ENCODE measurements around the gene FNIP2.
"Not testable (repeated sequence)": the region's sequence is repeated elsewhere in the genome, so short reads cannot be mapped to it uniquely, and the experiment has no call there.

FNIP2 gene

DNA sequence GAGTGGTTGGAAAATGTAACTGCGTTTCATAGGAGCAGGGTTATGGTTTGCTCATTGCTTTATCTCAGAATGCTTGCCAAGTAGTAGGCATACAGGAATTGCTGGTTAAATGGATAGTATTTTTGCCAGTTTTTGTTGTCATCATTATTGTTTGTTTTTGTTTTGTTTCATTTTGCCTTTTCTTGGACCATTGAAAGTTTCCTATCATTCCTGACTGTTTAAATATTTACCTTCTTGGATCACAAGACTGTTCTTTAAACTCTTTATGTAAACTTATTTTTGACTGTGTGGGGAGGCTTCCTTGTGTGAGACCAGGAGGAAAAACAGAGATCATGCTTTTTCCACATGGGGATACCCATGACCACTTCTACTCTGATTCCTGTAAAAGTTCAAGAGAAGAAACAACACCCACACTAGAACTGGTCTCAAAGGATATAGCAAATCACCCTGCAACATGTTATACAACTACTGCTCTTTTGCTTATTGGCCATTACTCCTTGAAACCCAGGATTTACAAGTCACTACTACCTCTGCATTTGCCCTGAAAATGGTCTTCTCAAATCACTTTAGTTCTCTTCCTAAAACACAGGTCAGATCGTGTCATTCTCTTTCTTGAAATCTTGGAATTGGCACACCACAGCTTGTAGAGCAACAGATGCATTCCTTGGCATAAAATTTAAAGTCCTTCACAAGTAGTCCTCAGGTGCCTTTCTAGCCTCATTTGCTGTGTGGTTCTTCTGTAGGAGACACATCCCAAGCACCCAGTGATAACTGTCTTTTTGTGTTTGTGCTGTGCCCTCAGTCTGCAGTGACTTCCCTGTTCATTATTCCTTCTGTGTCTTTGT lies 51.3 kb downstream of the FNIP2 start:
- Histone ChIP-seq H3K4me2 (no peak overlapping the region), H3K27ac (no peak overlapping the region), H3K36me3 (no peaks in the 10 kb centered on the region), H3K9ac (no peak overlapping the region), H4K20me1 (no peaks in the 10 kb centered on the region), H3K9me3 (peaks cover 4% of the 10 kb centered on the region; the same call in 1 of the 2 replicates), H3K4me1 (peaks cover 25% of the 10 kb centered on the region), H3K4me3 (no peak overlapping the region), H3K27me3 (no peaks in the 10 kb centered on the region)
- TF ChIP-seq Cebpa-rat (IDR thresholded peaks at IDR 0.05) = no peak

DNA sequence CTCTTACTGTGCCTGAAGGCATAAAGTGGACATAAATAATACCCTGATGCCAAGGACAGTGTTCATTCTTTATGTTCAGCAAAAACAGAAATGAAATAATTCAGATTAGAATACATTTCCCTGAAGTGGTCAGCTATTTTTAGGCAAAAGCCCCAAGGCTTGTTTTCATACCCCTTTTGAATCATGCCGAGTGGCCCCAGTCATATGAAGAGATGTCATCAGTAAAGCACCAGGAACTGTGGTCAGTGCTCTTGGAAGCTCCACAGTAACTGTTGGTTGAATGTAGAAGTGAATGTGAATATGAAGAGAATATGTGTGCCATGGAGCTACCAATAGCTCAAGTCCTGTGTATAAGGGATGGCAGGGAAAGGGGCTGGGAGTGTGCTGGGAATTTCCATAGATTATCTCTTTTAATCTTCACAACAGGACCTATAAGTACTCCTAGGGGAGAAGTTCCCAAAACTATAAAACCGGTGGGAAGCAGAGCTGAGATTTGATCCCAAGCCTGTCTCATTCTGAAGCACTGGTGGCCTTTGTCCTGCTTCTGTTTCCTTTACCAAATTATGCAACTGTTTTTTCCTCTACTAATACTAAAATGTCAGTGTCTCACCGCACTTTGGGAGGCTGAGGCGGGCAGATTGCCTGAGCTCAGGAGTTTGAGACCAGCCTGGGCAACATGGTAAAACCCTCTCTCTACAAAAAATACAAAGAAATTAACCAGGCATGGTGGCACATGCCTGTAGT lies 52.6 kb downstream of the FNIP2 start:
- H3K27ac ChIP-seq = no peak overlapping the region

DNA sequence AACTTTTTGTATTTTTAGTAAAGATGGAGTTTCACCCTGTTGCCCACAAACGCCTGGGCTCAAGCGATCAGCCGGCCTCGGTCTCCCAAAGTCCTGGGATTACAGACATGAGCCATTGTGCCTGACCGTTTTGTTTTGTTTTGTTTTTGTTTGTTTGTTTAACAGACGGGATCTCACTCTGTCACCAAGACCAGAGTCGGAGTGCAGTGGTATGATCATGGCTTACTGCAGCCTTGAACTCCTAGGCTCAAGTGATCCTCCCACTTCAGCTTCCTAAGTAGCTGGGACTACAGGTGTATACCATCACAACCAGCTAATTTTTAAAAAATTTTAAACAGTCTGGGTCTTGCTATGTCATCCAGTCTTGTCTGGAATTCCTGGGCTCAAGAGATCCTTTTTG lies 53.5 kb downstream of the FNIP2 start:
- H3K9ac ChIP-seq = no peak overlapping the region
- H3K4me3 ChIP-seq = no peak overlapping the region
- no peaks in the 10 kb centered on the region for H4K20me1 ChIP-seq
- H3K27ac ChIP-seq = no peak overlapping the region
- H3K4me1 ChIP-seq = peaks cover 29% of the 10 kb centered on the region; the same call in 1 of the 2 replicates
- no peak overlapping the region for H3K4me2 ChIP-seq
- peaks cover 6% of the 10 kb centered on the region for H3K36me3 ChIP-seq
- TF ChIP-seq Cebpa-rat (IDR thresholded peaks at IDR 0.05) = no peak
- H3K9me3 ChIP-seq = no peaks in the 10 kb centered on the region
- no peaks in the 10 kb centered on the region for H3K27me3 ChIP-seq

More for the DNA sequence above, 52.6 kb downstream of the FNIP2 start:
- TF ChIP-seq Cebpa-rat (IDR thresholded peaks at IDR 0.05) = no peak
- Histone ChIP-seq H3K4me1 (peaks cover 28% of the 10 kb centered on the region), H3K4me2 (no peak overlapping the region), H3K9me3 (no peaks in the 10 kb centered on the region), H3K4me3 (no peak overlapping the region), H3K9ac (no peak overlapping the region), H3K36me3 (no peaks in the 10 kb centered on the region), H4K20me1 (no peaks in the 10 kb centered on the region), H3K27me3 (no peaks in the 10 kb centered on the region)

DNA sequence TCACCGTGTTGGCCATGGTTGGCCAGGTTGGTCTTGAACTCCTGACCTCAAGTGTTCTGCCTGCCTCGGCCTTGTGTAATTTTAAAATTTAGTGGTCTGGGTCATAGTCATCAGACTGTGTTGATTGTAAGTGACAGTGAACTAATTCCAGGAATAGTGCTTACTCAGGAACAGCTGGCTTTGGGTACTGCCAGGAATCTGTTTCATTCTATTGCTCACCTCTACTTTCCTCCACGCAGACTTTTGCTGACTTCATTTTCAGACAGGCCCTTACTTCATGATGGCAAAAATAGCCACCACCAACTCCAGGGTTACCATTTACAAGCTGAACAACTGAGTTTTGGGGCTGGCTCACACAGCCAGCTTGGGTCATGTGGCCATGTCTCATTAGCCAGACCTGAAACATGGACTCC lies 54.6 kb downstream of the FNIP2 start:
- H3K27ac ChIP-seq = no peak overlapping the region
- H3K4me3 ChIP-seq = no peak overlapping the region
- no peaks in the 10 kb centered on the region for H3K9me3 ChIP-seq
- H3K4me1 ChIP-seq = peaks cover 19% of the 10 kb centered on the region; the same call in 1 of the 2 replicates
- H4K20me1 ChIP-seq = no peaks in the 10 kb centered on the region
- no peak overlapping the region for H3K4me2 ChIP-seq
- no peak for TF ChIP-seq Cebpa-rat (IDR thresholded peaks at IDR 0.05)
- H3K36me3 ChIP-seq = peaks cover 16% of the 10 kb centered on the region
- H3K27me3 ChIP-seq = no peaks in the 10 kb centered on the region
- H3K9ac ChIP-seq = no peak overlapping the region

DNA sequence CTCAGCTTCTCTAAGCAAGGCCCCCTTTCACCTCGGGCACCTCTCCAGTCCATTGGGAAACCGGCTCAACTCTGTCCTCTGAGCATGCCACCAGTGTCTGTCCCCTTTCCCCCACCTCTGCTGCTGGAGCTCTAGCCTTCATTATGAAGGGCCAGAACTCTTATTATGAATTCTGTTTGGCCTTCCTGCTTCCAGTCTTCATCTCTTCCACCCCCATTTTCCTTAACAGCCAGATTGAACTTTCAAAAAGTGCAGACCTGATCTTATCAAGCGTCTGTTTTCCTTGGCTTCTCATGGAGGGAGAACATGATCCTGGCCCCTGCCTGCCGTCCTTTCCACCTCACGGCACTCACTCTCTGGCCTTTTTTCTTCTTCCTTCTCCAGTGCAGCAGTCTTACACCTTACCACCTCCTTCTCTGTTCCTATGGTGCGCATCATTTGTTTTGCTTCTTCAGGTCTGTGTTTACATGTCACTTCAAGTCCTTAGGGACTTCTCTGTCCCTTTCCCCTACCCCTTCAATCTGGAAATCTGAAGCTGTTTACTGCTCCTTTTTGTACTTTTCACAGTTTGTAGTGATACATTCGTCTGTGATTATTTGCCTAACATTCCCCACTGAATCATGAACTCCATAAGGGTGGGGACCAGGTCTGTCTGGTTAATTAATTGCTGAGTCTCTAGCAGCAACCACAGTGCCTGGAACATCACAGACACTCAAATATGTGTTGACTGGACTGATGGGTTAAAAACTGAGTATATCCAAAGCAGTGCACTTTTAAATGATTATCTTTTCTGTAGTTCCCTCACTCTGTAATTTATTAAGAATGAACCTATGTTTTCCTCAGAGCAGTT lies 55.8 kb downstream of the FNIP2 start:
- Histone ChIP-seq H3K27me3 (no peaks in the 10 kb centered on the region), H3K27ac (no peak overlapping the region), H3K4me2 (no peak overlapping the region), H3K9ac (no peak overlapping the region), H3K4me3 (no peak overlapping the region), H3K9me3 (no peaks in the 10 kb centered on the region), H4K20me1 (no peaks in the 10 kb centered on the region), H3K4me1 (peaks cover 19% of the 10 kb centered on the region; the same call in 1 of the 2 replicates), H3K36me3 (peaks cover 21% of the 10 kb centered on the region)
- TF ChIP-seq Cebpa-rat (IDR thresholded peaks at IDR 0.05) = no peak

DNA sequence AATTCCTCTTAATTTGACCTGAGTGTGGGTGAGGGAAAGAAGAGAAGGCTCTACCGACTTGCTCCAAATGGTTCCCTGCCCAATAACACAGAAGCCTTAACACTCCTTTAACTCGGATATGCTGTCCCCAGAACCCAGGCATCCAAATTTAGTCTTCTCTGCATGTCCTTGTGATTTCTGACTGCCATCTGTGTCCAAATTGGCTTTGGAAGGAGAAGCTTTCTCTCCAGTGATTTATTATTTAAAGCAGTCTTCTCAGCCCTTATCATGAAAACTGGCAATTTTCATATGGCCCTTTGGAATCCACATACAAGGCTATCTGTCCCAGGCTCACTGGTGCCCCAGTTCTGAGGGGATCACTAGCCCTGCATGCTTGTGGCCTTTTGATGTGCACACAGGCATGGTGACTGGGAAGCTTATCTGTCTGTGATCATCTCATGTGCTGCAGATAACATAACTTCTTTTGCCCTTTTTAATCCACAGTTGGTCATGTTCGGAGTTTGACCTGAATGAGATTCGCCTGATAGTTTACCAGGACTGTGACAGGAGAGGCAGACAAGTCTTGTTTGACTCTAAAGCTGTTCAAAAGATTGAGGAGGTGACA lies 56.7 kb downstream of the FNIP2 start:
- TF ChIP-seq Cebpa-rat (IDR thresholded peaks at IDR 0.05) = no peak
- H3K4me1 ChIP-seq = peaks cover 19% of the 10 kb centered on the region; the same call in 1 of the 2 replicates
- no peak overlapping the region for H3K4me3 ChIP-seq
- no peak overlapping the region for H3K4me2 ChIP-seq
- H4K20me1 ChIP-seq = no peaks in the 10 kb centered on the region
- H3K36me3 ChIP-seq = peaks cover 26% of the 10 kb centered on the region
- no peaks in the 10 kb centered on the region for H3K27me3 ChIP-seq
- no peak overlapping the region for H3K9ac ChIP-seq
- no peak overlapping the region for H3K27ac ChIP-seq
- no peaks in the 10 kb centered on the region for H3K9me3 ChIP-seq

DNA sequence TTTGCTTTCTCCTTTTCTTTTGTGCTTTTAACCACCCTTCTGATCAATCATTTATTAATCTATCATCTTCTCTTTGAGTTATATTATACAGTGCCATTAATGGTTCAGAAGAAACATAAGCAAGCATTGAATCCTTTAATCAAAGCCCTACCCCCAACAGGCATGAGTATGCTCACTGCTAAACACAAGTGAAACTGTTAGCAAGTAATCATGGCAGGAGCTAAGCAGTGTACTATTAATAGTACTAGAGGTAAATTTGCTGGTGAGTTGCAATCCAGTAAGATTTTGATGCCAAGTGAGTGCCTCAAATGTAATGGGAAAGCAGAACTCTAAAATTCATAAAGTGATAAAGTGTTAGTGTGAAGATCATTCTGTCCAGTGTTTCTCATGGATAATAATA lies 57.2 kb downstream of the FNIP2 start:
- TF ChIP-seq Cebpa-rat (IDR thresholded peaks at IDR 0.05) = no peak
- Histone ChIP-seq H3K4me1 (peaks cover 19% of the 10 kb centered on the region; the same call in 1 of the 2 replicates), H3K27ac (no peak overlapping the region), H3K9ac (no peak overlapping the region), H3K4me2 (no peak overlapping the region), H3K9me3 (no peaks in the 10 kb centered on the region), H3K4me3 (no peak overlapping the region), H4K20me1 (no peaks in the 10 kb centered on the region), H3K27me3 (no peaks in the 10 kb centered on the region), H3K36me3 (peaks cover 31% of the 10 kb centered on the region)

DNA sequence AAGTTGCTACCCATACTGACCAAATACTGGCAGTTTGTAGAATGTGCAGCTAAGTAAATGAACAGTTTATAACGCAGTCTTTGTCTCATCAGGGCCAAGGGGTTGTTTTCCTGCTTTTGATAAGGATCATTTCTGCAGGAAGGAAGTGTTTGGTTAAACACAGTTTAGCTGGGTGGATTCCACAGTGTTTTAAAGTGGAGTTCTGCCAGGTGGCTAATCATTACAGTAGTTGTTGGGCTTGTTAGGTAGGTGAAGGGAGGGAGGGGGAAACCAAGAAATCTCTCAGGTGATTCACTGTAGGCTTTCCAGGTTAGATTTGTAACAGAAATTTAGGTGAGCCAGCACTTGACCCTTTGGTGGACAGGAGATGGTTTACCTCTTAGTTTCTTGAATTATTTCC lies 58.1 kb downstream of the FNIP2 start:
- TF ChIP-seq Cebpa-rat (IDR thresholded peaks at IDR 0.05) = no peak
- Histone ChIP-seq H3K9me3 (no peaks in the 10 kb centered on the region), H3K27me3 (no peaks in the 10 kb centered on the region), H3K4me3 (no peak overlapping the region), H3K4me1 (peaks cover 19% of the 10 kb centered on the region; the same call in 1 of the 2 replicates), H3K36me3 (peaks cover 38% of the 10 kb centered on the region), H4K20me1 (no peaks in the 10 kb centered on the region), H3K27ac (no peak overlapping the region), H3K4me2 (no peak overlapping the region), H3K9ac (no peak overlapping the region)

DNA sequence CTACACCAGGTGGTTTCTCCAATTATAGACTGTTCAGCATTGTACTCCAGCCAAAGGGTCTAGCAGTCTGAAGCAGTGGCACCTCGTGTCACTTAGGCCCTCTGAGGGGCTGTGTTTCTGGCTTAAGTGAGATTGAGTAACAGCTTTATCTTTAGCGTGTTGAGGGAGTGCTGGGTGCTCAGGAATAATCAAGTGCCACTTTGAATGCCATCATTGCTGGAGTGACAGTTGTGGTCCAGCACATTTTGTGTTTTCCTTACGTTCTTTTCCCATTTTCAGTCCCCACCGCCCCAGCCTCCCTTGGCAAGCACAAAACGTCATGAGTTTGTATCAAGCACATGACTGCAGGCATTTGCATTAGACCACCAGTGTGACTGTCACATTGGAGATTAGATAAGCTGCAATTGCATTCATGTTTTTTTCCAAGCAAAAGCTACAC lies 58.7 kb downstream of the FNIP2 start:
- Histone ChIP-seq H3K9ac (no peak overlapping the region), H3K27me3 (no peaks in the 10 kb centered on the region), H3K4me2 (no peak overlapping the region), H3K4me1 (peaks cover 19% of the 10 kb centered on the region; the same call in 1 of the 2 replicates), H3K36me3 (peaks cover 40% of the 10 kb centered on the region), H3K27ac (no peak overlapping the region), H3K9me3 (no peaks in the 10 kb centered on the region), H3K4me3 (no peak overlapping the region), H4K20me1 (no peaks in the 10 kb centered on the region)
- no peak for TF ChIP-seq Cebpa-rat (IDR thresholded peaks at IDR 0.05)

DNA sequence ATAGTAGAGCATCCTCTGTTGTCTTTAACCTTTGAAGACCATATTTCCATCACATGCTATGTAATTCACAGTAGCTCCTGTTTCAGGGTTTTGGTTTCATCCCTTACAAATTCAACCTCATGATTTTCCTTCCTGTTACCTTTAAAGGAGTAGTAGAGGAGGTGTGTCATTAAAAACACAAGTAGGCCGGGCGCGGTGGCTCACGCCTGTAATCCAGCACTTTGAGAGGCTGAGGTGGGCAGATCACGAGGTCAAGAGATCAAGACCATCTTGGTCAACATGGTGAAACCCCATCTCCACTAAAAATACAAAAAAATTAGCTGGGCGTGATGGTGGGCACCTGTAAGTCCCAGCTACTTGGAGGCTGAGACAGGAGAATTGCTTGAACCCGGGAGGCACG lies 59.3 kb downstream of the FNIP2 start:
- H4K20me1 ChIP-seq, H3K9ac ChIP-seq, H3K9me3 ChIP-seq, H3K27ac ChIP-seq, H3K4me3 ChIP-seq, H3K4me2 ChIP-seq, H3K27me3 ChIP-seq: not testable (repeated sequence)
- Histone ChIP-seq H3K4me1 (peaks cover 19% of the 10 kb centered on the region; the same call in 1 of the 2 replicates), H3K36me3 (peaks cover 40% of the 10 kb centered on the region)

Data from BLaER1 (cell line).